Stimulated activated CD4-positive, alpha-beta T cell treated with anti-CD3 and anti-CD28 coated beads, Interleukin-1b, Interleukin-23, amount 100 ng/mL, for 4 hours (primary cell): ENCODE data around the gene LDLRAD3.

Experiments used
- DNase-seq, 2 donors: peaks; one replicate each; pipeline ENCODE4 v3.0.0-alpha.2; 2020; ENCODE audit warnings: low read depth in 2 of 2

Gene LDLRAD3

DNA sequence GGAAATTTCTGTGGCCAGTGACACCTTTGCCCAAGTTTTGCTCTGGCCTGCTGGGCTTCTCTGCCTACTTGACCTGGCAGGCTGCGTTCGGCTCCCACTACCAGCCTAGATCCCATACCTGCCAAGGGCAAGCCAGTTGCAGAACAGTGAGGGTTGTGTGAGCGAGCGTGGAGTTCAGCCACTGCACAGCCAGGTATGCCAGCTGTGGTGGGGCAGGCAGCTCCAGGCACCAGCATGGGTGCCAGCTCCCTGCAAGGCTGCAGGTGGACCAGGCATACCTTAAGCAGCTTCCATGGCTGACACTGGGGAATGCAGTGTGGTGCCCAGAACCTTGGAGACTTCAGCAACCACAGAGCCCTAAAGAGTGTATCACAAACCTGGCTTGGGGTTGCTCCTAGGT is 133.5 kb downstream of the LDLRAD3 start:
- DNase-seq = no peak

DNA sequence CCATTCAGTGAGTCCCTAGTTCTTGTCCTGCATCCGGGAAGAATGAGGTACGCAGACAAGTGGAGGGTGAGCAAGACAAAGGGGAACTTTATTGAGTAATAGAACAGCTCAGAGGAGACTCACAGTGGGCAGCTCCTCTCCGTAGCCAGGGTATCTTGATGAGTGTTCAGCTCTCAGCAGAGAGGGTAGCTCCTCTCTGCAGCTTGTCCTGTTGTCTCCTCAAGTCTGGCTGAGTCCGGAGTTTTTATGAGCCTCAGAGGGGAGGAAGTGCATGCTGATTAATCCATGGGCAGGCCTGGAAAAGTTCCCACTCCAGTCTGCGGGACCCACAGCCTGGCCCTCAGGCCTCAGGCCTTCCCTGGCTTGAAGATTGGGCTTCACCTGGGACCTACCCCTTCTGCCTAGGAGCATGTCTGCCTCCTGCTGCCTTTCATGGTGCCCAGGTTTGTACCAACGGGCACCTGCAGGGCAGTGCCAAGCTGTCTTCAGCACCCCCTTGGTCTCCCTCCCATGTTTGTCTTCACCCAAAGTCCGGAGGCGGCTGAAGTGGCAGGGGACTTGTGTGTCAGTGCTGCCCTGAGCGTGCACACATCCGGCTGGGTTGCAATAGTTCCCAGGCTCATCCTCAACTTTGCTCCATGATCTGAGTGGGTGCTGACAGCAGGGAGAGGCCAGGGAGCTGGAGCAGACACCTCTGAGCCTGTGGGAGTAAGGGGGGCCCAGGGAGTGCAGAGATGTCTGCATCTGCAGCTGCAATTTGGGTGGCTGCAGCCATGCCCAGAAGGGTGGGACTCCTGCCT is 134.2 kb downstream of the LDLRAD3 start:
- no peak for DNase-seq

DNA sequence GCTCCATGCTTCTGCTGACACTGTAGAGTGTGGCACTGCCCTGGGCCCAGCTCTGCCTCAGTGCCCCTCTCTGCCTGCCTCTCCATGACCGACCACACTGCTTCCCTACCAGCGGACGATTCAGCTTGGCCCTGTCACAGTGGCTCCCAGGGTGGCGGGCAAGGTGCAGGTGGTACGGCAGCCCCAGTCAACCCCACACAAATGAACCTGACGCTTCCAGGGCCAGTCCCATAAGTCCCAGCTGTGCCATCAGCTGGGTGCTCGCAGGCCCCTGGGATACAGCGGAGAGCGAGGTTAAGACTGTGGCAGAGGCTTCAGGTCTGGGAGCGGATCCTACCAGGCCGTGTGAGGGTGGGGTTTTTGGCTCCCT is 134.8 kb downstream of the LDLRAD3 start:
- no peak for DNase-seq

DNA sequence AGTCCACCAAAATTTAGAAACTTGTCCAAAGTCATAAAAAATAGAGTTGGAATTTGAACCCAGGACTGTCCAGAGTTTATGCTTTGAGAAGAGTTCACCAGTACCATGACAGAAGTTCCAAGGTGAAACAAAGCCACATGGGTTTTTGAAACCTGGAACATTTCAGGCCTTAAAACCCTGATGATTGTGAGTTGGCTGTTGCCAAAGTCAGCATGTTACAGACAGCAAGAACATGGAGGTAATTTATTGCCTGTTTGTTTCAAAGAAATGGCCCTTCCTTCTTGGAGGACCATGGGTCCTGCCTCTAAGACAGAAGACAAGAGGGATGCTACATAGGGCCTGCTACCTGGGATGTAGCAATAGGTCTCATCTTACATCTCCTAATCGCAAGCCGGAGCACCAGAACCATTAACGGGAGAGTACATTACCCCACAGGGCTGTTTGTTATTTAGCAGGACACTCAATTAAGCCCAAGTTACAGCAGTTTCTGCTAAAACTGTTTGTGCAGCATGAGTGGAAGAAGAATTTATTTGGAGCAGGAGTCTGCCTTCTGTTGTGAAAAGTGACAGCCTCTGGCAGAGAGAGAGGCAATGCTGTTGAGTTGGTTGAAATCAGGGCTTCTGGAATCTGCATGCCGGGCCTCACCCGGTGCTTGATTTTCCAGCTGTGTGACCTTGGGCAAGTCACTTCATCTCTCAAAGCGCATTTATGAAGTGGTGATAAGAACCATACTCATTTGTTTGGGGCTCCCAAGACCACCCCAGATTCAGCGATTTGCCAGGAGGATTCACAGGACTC is 136.2 kb downstream of the LDLRAD3 start:
- DNase-seq = no peak

DNA sequence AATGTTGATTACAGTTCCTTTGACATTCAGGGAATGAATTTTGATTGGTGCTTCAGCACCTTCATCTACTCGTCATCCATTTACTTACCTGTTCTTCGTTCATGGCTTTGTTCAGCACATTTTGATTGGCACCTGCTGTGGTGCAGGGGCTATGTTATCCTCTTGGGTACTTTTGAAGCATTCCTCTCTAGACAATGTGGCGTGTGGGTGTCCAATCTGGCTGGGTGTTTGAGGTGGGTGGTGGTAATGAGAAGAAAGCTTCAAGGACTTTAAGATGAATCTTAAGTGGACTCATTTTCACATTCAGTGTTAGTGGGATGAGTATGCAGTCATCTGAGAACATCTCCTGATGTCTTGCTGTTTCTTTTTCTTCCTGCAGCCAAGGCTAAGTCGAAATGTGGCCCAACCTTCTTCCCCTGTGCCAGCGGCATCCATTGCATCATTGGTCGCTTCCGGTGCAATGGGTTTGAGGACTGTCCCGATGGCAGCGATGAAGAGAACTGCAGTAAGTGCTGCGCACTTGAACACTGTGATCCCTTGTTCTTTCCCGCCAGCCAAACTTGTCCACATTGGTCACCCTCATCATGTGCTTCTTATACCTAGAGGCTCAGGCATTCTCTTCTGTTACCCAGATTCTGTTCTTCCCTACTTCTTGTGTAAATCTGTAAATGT is 137.5 kb downstream of the LDLRAD3 start:
- no peak for DNase-seq

DNA sequence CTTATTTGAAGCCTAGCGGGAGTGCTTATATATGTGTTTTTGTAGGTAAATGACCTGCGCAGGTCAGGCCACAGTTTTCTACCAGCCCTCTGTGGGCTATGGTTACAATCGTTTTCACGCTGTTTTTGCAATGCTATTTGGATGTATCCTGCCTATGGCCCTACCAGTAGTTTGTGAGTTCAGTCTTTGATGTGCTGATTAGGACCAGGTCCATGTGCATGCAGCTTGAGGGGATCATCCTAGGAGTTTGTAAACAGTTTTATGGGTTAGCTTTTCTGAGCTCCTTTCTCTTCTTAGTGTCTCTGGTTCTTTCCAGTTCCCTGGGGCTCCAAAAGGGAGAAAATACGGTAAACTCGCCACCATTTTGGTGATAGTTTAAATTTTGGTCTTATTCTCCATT is 142.5 kb downstream of the LDLRAD3 start:
- no peak for DNase-seq

DNA sequence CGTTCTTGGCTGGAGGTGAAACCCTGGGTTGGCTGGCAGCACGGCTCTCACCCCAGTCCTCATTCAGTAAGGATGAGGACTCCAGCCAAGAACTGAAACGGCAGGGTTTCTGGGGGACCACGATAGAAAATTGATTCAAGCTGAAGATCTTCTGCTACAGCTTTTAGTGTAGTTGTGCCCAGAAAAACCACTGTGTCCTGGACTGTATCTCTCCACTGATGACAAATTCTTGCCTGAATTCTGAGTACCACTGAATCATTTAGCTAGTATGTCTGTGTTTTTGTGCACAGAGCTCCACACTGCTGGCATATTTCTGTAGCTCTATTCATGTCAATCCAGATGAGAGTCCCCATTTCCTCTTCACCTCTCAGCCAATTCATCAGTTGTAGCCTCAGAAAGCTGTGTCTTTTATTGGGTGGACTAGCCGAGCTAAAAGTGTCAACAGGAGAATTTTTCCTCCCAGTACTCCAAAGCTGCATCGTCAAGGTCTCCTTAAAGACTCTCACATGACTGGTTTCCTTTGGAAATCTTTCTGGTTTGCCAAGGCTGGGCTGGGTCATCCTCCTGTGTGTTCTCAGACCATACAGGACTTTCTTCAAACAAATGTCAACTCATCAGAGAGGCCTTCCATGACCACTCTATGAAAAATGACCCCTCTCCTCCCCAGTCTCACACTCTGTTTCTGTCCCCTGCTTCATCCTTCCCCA is 144.6 kb downstream of the LDLRAD3 start:
- DNase-seq = no peak

DNA sequence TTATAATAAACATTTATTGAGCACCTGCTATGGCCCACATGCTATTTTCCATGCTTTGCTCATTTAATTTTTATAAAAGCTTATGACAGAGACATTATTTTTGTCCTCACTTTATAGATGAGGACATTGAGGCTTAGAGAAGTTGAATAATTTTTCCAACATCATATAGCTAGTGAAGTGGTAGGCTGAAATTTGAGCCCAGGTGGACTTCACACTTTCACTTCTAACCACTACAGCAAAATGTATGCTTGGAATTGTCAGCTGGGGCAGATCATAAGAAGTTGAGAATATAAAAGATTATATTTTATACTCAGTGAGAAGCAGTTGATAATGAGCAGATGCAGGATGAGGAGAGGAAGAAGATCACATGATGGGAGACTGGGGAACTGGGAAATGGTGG is 146.1 kb downstream of the LDLRAD3 start:
- no peak for DNase-seq

DNA sequence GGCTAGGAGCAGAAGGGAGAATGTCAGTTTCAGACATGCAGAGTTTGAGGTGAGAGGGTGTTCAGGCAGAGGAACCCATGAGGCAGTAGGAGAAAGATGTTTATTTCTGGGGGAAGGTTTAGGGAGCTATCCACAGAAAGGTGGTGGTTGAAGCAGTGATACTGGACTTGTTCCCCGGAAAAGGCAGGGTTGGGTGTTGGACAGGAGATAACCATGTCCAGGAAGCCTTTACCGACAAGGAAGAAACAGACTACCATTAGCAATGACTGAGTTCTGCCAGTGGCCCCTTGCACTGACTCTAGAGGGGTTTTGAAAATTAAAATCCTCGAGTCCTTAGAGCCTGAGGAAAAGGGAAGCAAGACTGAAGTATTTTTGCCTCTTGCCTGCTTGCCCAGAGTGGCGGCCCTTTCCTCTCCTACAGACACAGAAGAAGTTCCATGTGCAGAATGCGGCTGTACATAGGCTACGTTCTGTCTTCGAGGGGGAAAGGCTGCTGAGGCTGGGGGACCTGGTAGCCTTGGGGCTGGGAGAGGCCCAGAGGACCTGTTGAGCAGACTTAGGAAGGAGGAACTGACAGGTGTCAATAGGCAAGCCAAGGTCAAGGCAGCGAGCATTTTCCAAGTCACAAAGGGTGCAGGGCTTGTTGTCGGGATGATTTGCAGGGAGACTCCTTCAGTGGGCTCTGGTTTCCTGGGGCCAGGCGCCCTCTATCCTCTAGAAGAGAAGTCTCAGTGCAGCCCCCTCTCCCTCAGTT is 146.7 kb downstream of the LDLRAD3 start:
- no peak for DNase-seq

DNA sequence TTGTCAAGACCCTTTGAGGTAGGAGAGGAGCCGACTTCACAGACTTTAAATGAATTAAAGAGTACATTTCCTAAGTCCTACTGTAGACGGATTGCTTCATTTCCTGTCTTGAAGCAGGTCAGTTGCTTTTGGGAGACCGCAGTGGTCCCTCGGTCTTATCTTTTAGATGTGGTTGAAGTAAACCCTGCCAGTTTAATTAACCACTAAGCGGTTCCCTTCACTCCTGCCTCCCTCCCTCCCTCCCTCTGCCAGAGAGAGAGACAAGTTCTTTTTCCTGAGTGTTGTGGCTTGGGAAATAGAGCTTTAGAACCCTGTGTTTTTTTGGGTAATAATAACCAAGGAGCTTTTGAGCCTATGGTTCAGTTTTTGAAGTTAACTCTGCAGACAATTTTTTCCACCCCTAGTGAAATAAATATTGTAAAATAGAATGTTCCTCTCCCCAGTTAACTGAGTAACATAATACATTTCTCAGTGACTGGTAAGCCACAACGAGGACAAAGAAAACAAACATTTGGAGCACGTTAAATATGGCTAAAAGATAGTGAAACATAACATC is 147.5 kb downstream of the LDLRAD3 start:
- DNase-seq = no peak

DNA sequence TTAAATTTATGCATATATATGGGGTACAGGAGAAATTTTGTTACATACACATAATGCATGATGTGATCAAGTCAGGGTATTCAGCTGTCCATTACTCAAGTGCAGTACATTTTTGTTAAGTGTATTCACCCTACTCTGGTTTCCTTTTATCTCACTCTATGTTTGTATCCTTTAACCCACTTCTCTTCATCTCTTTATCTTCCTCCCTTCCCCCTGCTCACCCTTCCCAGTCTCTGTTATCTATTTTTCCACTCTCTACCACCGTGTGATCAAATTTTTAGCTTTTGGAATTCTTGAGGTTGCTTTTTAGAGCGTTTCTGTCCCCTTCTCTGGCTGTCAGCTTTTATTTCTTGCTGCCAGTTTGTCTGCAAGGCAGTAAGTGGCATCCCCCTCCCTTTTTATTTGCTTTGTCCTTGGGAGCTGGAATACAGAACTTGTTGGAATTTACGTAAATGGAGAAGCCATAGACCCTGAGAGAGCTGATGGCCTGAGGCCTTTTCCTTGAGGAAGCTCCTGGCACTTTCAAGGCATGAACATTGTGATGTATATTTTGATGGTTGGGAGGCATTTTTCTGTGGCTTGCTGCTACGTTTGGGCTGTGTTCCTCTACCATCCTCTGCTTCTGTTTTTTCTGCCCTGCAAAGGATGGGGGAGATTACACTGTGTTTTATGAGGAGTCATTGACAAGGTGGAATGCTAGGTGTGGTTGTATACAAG is 148.6 kb downstream of the LDLRAD3 start:
- no peak for DNase-seq

DNA sequence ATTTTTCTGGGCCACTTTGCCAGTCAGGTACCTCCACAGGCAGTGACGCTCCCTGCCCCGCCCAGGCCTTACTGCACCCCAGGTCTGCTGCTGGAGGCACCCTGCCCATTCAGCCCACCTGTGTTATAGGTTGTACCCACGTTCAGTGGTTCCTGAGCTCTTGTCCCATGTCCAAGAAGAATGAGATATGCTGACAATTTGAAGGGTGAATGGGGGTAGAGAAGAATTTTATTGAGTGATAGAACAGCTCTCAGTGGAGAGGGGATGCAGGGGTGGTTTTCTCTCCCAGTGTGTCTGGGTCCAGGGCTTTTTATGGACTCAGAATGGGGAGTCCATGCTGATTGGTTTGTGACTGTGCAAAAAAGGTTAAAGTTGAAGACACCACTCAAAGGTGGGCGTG is 149.7 kb downstream of the LDLRAD3 start:
- DNase-seq = no peak

DNA sequence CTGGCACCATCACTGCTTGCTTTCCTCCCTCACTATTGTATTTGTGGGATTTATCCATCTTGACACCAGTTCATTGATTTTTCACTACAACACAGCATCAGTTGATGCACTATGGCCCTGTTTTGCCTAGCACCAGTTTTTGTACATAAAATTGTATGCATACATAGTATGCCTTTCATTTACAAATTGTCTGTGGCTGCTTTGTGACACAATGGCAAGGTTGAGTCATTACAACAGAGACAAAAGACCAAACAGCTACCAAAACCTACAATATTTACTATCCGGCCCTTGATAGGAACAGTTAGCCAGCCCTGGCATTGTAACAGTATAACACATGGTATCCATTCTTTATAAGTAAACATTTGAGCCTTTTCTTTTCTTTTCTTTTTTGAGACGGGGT is 150.3 kb downstream of the LDLRAD3 start:
- no peak for DNase-seq

DNA sequence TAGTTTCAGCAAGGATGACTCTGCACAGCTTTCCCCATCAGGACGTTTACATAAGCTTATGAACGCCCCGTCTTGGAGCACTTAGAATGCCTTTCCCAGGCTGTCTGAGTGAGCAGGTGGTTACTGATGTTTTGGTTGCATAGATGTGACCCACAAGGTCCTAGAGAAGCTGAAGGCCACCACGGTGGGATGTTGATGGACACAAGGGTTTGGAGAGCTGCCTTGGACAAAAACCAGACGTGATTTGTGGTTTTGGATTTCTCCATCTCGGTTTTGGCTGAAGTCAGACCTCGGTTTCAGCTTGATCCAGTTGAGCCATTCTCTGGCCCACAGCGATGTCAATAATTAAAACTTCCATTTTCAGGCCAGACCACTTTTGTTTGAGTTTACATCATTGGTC is 151.9 kb downstream of the LDLRAD3 start:
- no peak for DNase-seq

DNA sequence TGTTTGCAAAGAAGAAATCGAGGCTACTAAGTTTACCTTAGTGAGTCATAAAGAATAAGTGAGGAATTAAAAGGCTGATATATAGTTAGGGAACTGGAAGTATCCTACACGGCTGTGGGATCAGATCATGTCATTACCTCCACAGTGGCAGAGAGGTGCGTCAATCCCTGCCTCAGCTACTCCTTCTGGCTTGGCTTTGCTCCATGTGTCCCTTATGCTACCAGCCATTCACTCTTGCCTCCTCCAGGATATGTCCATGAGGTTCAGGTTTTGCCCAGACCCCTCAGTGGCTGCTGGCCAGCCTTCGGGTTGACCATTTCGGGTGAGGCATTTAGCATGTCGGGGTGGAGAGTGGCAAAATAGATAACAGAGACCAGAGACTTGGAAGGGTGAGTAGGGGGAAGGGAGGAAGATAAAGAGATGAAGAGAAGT is 153.4 kb downstream of the LDLRAD3 start:
- no peak for DNase-seq

DNA sequence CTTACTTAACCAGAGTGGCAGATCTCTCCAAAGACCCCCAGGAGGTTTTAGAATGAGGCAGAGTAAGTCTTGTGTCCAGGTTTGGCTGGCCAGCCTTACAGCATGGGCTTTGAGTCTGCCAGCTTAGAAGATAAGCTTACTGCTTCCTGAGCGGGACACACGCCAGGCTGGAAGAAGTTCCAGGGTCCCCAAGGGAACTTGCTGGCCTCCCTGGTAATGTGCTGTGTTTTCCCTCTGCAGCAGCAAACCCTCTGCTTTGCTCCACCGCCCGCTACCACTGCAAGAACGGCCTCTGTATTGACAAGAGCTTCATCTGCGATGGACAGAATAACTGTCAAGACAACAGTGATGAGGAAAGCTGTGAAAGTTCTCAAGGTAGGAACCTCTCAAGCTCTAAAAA is 154.2 kb downstream of the LDLRAD3 start:
- DNase-seq = no peak

DNA sequence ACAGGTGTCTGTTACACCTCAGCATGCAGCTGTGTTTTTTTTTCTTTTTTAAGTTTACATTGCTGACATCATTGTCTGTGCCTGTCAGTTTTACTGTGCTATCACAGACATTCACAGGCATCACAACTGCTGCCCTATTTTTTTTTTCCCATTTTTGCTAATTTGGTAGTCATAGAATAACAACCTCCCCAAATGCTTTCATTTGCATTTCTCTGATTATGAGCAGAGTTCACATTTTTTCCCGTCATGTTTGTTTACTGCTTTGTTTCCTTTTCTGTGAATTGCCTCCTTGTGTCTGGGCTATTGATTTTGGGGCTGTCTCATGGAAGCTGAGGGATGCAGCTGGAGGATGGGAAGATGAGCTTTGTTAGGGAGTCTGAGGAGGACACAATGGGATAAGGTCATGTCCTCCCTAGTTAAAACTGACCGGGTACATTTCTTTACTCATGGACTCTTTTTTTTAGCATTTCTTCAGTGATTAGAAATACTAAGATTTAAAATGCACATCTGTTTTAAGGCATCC is 155.1 kb downstream of the LDLRAD3 start:
- DNase-seq = no peak

DNA sequence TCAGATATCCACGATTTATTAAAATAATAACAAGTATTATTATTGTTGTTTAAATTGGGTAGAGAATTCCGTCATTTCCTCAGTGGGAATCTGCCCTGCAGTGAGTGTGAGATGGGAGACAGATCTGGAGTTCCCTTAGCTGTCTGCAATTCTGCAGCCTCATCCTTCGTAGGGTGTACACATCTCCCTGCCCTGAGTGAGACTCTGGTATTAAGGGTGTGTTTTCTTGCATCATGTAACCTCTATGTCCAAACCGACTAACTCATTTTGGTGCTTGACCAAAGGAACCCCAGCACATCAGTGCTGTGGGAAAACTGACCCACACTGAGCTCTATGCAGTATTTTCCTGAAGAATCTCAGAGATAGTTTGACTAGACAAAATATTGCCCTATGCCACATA is 157.6 kb downstream of the LDLRAD3 start:
- DNase-seq = no peak

DNA sequence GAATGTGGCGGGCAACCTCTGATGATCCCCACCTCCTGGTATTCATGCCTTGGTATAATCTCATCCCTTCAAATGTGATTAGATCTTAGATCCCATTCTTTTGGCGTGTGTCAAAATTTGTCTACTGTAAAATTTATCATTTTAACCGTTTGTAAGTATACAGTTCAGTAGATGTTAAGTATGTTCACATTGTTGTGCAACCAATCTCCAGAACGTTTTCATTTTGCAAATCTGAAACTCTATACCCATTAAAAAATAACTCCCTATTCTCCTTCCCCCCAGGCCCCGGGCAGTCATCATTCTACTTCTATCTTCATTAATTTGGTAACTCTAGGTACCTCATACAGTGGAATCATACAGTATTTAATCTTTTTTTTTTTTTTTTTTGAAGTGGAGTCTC is 159.0 kb downstream of the LDLRAD3 start:
- DNase-seq = no peak

DNA sequence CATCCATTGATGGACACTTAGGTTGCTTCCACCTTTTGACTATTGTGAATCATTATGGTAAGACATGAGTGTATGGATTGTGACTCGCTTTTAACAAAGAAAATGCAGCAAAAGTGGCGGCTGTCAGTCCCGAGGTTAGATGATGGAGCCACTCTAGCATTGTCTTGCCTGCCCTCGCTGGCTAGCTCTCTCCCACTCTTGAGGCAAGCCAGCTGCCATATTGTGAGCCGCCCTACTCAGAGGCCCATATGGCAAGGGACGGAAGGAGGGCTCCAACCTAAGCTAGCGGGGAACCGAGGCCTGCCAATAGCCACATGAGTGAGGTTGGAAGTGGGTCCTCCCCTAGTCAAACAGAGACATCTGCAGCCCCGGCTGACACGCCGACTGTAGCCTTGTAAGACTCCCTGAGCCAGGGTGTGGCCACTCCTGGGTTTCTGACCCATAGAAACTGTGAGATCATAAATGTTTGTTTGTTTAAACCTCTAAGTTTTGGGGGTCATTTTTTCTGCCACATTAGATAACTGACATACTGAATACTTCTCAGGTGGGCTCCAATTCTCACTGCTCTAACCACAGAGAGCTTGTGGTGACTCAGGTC is 160.2 kb downstream of the LDLRAD3 start:
- no peak for DNase-seq
